ENCODE results near the gene KLF8.

The KLF8 gene

DNA sequence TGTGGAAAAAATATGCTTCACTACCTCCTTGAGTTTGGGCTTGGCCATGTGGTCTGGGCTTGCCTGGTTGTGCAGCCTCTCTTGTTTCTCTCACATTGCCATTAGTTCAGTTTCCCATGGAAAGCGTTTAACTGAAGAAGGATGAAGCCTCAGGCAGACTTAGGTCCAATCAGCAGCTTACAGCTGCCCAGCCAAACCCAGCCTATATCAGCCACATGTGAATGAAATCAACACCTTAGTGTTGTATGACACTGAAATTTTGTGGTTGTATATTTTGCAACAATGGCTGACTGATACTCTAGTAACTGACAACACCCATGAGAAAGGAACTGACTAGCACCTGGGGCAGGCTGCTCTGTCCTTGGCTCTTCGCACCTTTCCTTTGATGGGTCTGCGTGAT is 81.2 kb downstream of the KLF8 start:
- DNase-seq, result no peak

- no peak for DNase-seq
These were observed 82.2 kb downstream of the KLF8 start for GRCh38 chrX:56314334-56314733.

- no peak for DNase-seq
These were observed 85.9 kb downstream of the KLF8 start for GRCh38 chrX:56318076-56318475.

GRCh38 chrX:56319165-56319564 is 87.0 kb downstream of the KLF8 start:
- DNase-seq, result no peak

All from NCI-H2227 treated with DMSO at 0.1 percent for 48 hours (cell line).